Neuronal stem cell (in vitro differentiated cells): Measurements from ENCODE around the gene LCTL.
A peak's percentile ranks its signal among the peaks of the same experiment; 100 is the strongest.

Experiments
- DNase-seq: peaks from one replicate; pipeline ENCODE4 v3.0.0-alpha.2; 2013; ENCODE audit warnings: low spot score
- H2AFZ ChIP-seq: one replicate; pipeline ENCODE4 v1.6.1; 2013; ENCODE audit warnings: mild to moderate bottlenecking, low read length, inconsistent platforms
- H2AK5ac ChIP-seq: 2 replicates; pipeline ENCODE4 v1.6.1; 2013; ENCODE audit warnings: low read depth, mild to moderate bottlenecking, inconsistent platforms, low read length, moderate library complexity, mixed read lengths
- H2BK120ac ChIP-seq: 2 replicates; pipeline ENCODE4 v1.6.1; 2013; ENCODE audit warnings: low read depth, mild to moderate bottlenecking, inconsistent platforms, low read length, moderate library complexity, mixed read lengths
- H2BK12ac ChIP-seq: one replicate; pipeline ENCODE4 v1.6.1; 2013; ENCODE audit warnings: low read length, inconsistent platforms
- H2BK15ac ChIP-seq: 2 replicates; pipeline ENCODE4 v1.6.1; 2013; ENCODE audit warnings: mild to moderate bottlenecking, low read length, inconsistent platforms, mixed read lengths
- H2BK5ac ChIP-seq: one replicate; pipeline ENCODE4 v1.6.1; 2013; ENCODE audit warnings: inconsistent platforms, mild to moderate bottlenecking, low read length, moderate library complexity
- H3K14ac ChIP-seq: one replicate; pipeline ENCODE4 v1.6.1; 2013; ENCODE audit warnings: low read length, inconsistent platforms
- H3K18ac ChIP-seq: 2 replicates; pipeline ENCODE4 v1.6.1; 2013; ENCODE audit warnings: low read length, inconsistent platforms
- H3K23ac ChIP-seq: 2 replicates; pipeline ENCODE4 v1.6.1; 2013; ENCODE audit warnings: low read depth, mild to moderate bottlenecking, mixed read lengths, low read length, inconsistent platforms; ENCODE audit not compliant: poor library complexity
- H3K27ac ChIP-seq: replicated peaks from 3 replicates; pipeline ENCODE4 v1.5.1; 2013; ENCODE audit warnings: low read length, inconsistent platforms
- H3K27me3 ChIP-seq, 3 experiments: 2 replicates each; pipeline ENCODE4 v1.6.1; 2013; ENCODE audit warnings: low read length in 3 of 3, mild to moderate bottlenecking in 2 of 3, inconsistent platforms in 1 of 3, low read depth in 1 of 3, mixed read lengths in 1 of 3, moderate library complexity in 1 of 3; ENCODE audit not compliant: control insufficient read depth in 3 of 3, insufficient read depth in 3 of 3
- H3K36me3 ChIP-seq, 2 donors: replicated peaks in 1 of 2; 2 replicates each; pipeline ENCODE4 v1.6.1; 2013; ENCODE audit warnings: low read length in 2 of 2; ENCODE audit not compliant: control insufficient read depth in 2 of 2, insufficient read depth in 2 of 2
- H3K4ac ChIP-seq: 2 replicates; pipeline ENCODE4 v1.6.1; 2013; ENCODE audit warnings: inconsistent platforms, mild to moderate bottlenecking, low read length, moderate library complexity
- H3K4me1 ChIP-seq, 2 donors: 1 replicate in 1 of 2; 2 replicates in 1 of 2; pipeline ENCODE4 v1.6.1; 2013; ENCODE audit warnings: low read length in 2 of 2, low read depth in 1 of 2; ENCODE audit not compliant: control insufficient read depth in 2 of 2, insufficient read depth in 1 of 2
- H3K4me2 ChIP-seq: one replicate; pipeline ENCODE4 v1.6.1; 2013; ENCODE audit warnings: mild to moderate bottlenecking, low read length, inconsistent platforms; ENCODE audit not compliant: insufficient read depth, poor library complexity, severe bottlenecking
- H3K4me3 ChIP-seq, 2 donors: 2 replicates each; pipeline ENCODE4 v1.5.1; 2013; ENCODE audit warnings: low read length in 2 of 2, mild to moderate bottlenecking in 2 of 2, inconsistent platforms in 1 of 2, moderate library complexity in 1 of 2
- H3K79me1 ChIP-seq: one replicate; pipeline ENCODE4 v1.6.1; 2013; ENCODE audit warnings: low read depth, mild to moderate bottlenecking, inconsistent platforms, low read length, moderate library complexity
- H3K9ac ChIP-seq: one replicate; pipeline ENCODE4 v1.6.1; 2013; ENCODE audit warnings: mild to moderate bottlenecking, low read depth, low read length, inconsistent platforms; ENCODE audit not compliant: poor library complexity
- H3K9me3 ChIP-seq, 2 donors: replicated peaks in 1 of 2; 2 replicates each; pipeline versions ENCODE3 to v1.6.1; 2013; ENCODE audit warnings: low read length in 2 of 2, mild to moderate bottlenecking in 2 of 2, inconsistent platforms in 1 of 2, low read depth in 1 of 2, mixed read lengths in 1 of 2, moderate library complexity in 1 of 2; ENCODE audit not compliant: control insufficient read depth in 2 of 2, insufficient read depth in 1 of 2
- H4K8ac ChIP-seq: one replicate; pipeline ENCODE4 v1.6.1; 2013; ENCODE audit warnings: low read depth, mild to moderate bottlenecking, inconsistent platforms, low read length, moderate library complexity
- H4K91ac ChIP-seq: one replicate; pipeline ENCODE4 v1.6.1; 2013; ENCODE audit warnings: low read length, low read depth, mild to moderate bottlenecking, inconsistent platforms; ENCODE audit not compliant: poor library complexity
- WGBS, 2 donors: extraction: QIAGEN DNeasy Blood & Tissue Kit; methylation state at CpG; one replicate each; pipeline ENCODE4 v1.1.7; 2013; ENCODE audit warnings: missing lambda C conversion rate in 2 of 2, mixed read lengths in 1 of 2; ENCODE audit not compliant: insufficient read length in 2 of 2, insufficient replicate concordance in 1 of 2; ENCODE audit errors: extremely low coverage in 2 of 2; 5-methylcytosine and 5-hydroxymethylcytosine counted together

Gene LCTL

GRCh38 chr15:66613743-66614142 lies 47.9 kb upstream of the LCTL start:
- Histone ChIP-seq H3K18ac (no peak overlapping the region), H2BK120ac (no peak overlapping the region), H3K36me3 (no peaks in the 10 kb centered on the region), H3K27me3 (peaks cover 0 to 37% (median 0%) of the 10 kb centered on the region in 3 experiments), H3K4ac (no peak overlapping the region), H2AFZ (no peak overlapping the region), H3K23ac (no peak overlapping the region), H2BK15ac (peak overlapping the region; percentile 5), H3K4me1 (peaks cover 0 to 6% of the 10 kb centered on the region in 2 donors), H2BK12ac (no peak overlapping the region), H3K79me1 (no peaks in the 10 kb centered on the region), H2AK5ac (no peak overlapping the region), H4K8ac (no peak overlapping the region), H2BK5ac (no peak overlapping the region), H3K14ac (no peak overlapping the region), H3K27ac (no peak overlapping the region), H3K4me3 (no peak overlapping the region), H4K91ac (no peak overlapping the region), H3K9ac (no peak overlapping the region), H3K4me2 (no peak overlapping the region), H3K9me3 (no peaks in the 10 kb centered on the region)
- DNase-seq: no peak
- no CpG with 5 or more reads among the region's 3 CpGs for WGBS, 2 donors

- peaks cover 0 to 37% (median 0%) of the 10 kb centered on the region in 3 experiments for H3K27me3 ChIP-seq
- H3K4me3 ChIP-seq: no peak overlapping the region
- H3K18ac ChIP-seq: peak overlapping the region; percentile 86
- no peak overlapping the region for H3K4me2 ChIP-seq
- H3K27ac ChIP-seq: no peak overlapping the region
- H3K23ac ChIP-seq: peak overlapping the region; percentile 67
- H2AK5ac ChIP-seq: no peak overlapping the region
- H2BK5ac ChIP-seq: no peak overlapping the region
- H2BK120ac ChIP-seq: peak overlapping the region; percentile 82
- no peaks in the 10 kb centered on the region for H3K4me1 ChIP-seq
- H3K79me1 ChIP-seq: no peaks in the 10 kb centered on the region
- H3K4ac ChIP-seq: no peak overlapping the region
- no CpG with 5 or more reads among the region's 13 CpGs for WGBS, 2 donors
- no peaks in the 10 kb centered on the region for H3K9me3 ChIP-seq
- no peak for DNase-seq
- no peak overlapping the region for H3K14ac ChIP-seq
- no peak overlapping the region for H3K9ac ChIP-seq
- H3K36me3 ChIP-seq: no peaks in the 10 kb centered on the region
- no peak overlapping the region for H2BK12ac ChIP-seq
- H4K8ac ChIP-seq: no peak overlapping the region
- H4K91ac ChIP-seq: no peak overlapping the region
- no peak overlapping the region for H2AFZ ChIP-seq
- H2BK15ac ChIP-seq: peak overlapping the region; percentile 70
Observed at GRCh38 chr15:66611257-66612053, 45.7 kb upstream of the LCTL start.

GRCh38 chr15:66609876-66610275 lies 44.1 kb upstream of the LCTL start:
- Histone ChIP-seq H2BK120ac (no peak overlapping the region), H3K23ac (no peak overlapping the region), H3K79me1 (no peaks in the 10 kb centered on the region), H3K18ac (no peak overlapping the region), H4K91ac (no peak overlapping the region), H3K4ac (no peak overlapping the region), H2BK12ac (no peak overlapping the region), H2BK15ac (no peak overlapping the region), H2BK5ac (no peak overlapping the region), H4K8ac (no peak overlapping the region), H3K9me3 (no peaks in the 10 kb centered on the region), H3K27me3 (peaks cover 0 to 43% (median 0%) of the 10 kb centered on the region in 3 experiments), H2AFZ (no peak overlapping the region), H3K27ac (no peak overlapping the region), H3K4me2 (no peak overlapping the region), H3K14ac (no peak overlapping the region), H3K4me3 (no peak overlapping the region), H3K9ac (no peak overlapping the region), H3K36me3 (no peaks in the 10 kb centered on the region), H3K4me1 (no peaks in the 10 kb centered on the region), H2AK5ac (no peak overlapping the region)
- WGBS, 2 donors: no CpG with 5 or more reads among the region's 5 CpGs
- no peak for DNase-seq

GRCh38 chr15:66608881-66609280 lies 43.1 kb upstream of the LCTL start:
- H3K9ac ChIP-seq: no peak overlapping the region
- H3K27me3 ChIP-seq: peaks cover 0 to 38% (median 0%) of the 10 kb centered on the region in 3 experiments
- H2BK5ac ChIP-seq: no peak overlapping the region
- no peaks in the 10 kb centered on the region for H3K36me3 ChIP-seq
- H3K4me3 ChIP-seq: no peak overlapping the region
- H2AK5ac ChIP-seq: no peak overlapping the region
- no CpG with 5 or more reads among the region's 2 CpGs for WGBS, 2 donors
- H3K18ac ChIP-seq: no peak overlapping the region
- no peak overlapping the region for H2BK12ac ChIP-seq
- H3K14ac ChIP-seq: no peak overlapping the region
- no peak overlapping the region for H3K4ac ChIP-seq
- no peak overlapping the region for H2BK15ac ChIP-seq
- H2AFZ ChIP-seq: no peak overlapping the region
- no peak overlapping the region for H2BK120ac ChIP-seq
- no peaks in the 10 kb centered on the region for H3K4me1 ChIP-seq
- no peaks in the 10 kb centered on the region for H3K9me3 ChIP-seq
- H3K79me1 ChIP-seq: no peaks in the 10 kb centered on the region
- H3K4me2 ChIP-seq: no peak overlapping the region
- H4K91ac ChIP-seq: no peak overlapping the region
- no peak overlapping the region for H4K8ac ChIP-seq
- no peak for DNase-seq
- H3K27ac ChIP-seq: no peak overlapping the region
- H3K23ac ChIP-seq: no peak overlapping the region
